Liver (tissue), 9 donors: ENCODE measurements around the gene TAGLN2. TPM values are rescaled to one million over a fixed set of nuclear protein-coding genes. Genes with fewer than 3 reads are reported as not detected.

ENCODE experiments used
- DNase-seq: peaks from one replicate; pipeline ENCODE4 v3.0.0-alpha.2; 2017; ENCODE audit warnings: low spot score
- H3K27ac ChIP-seq, 2 donors: one replicate each; pipeline ENCODE4 v1.7.0; 2013; ENCODE audit warnings: inconsistent platforms in 2 of 2, low read length in 2 of 2, control low read depth in 1 of 2, low read depth in 1 of 2, mild to moderate bottlenecking in 1 of 2
- H3K27me3 ChIP-seq, 4 donors: one replicate each; pipeline versions ENCODE4 v1.6.1 to v1.7.0; 2013; ENCODE audit warnings: low read length in 3 of 4, inconsistent platforms in 1 of 4, mild to moderate bottlenecking in 1 of 4, moderate library complexity in 1 of 4; ENCODE audit not compliant: control insufficient read depth in 4 of 4, insufficient read depth in 4 of 4
- H3K36me3 ChIP-seq, 4 donors: one replicate each; pipeline versions ENCODE4 v1.6.1 to v1.7.0; 2013; ENCODE audit warnings: low read length in 3 of 4, mild to moderate bottlenecking in 3 of 4, low read depth in 1 of 4, moderate library complexity in 1 of 4; ENCODE audit not compliant: control insufficient read depth in 4 of 4, insufficient read depth in 3 of 4
- H3K4me1 ChIP-seq, 4 donors: one replicate each; pipeline versions ENCODE4 v1.6.1 to v1.7.0; 2013; ENCODE audit warnings: low read length in 3 of 4, mild to moderate bottlenecking in 3 of 4, moderate library complexity in 1 of 4; ENCODE audit not compliant: control insufficient read depth in 4 of 4, insufficient read depth in 4 of 4
- H3K4me3 ChIP-seq, 3 donors: one replicate each; pipeline versions ENCODE4 v1.6.1 to v1.7.0; 2013; ENCODE audit warnings: low read length in 3 of 3, control low read depth in 1 of 3, low read depth in 1 of 3, mild to moderate bottlenecking in 1 of 3
- H3K9ac ChIP-seq, 2 donors: one replicate each; pipeline ENCODE4 v1.7.0; 2013; ENCODE audit warnings: low read length in 2 of 2, mild to moderate bottlenecking in 2 of 2, moderate library complexity in 2 of 2, control low read depth in 1 of 2, low read depth in 1 of 2
- H3K9me3 ChIP-seq, 4 donors: one replicate each; pipeline versions ENCODE4 v1.6.1 to v1.7.0; 2013; ENCODE audit warnings: low read length in 3 of 4; ENCODE audit not compliant: control insufficient read depth in 4 of 4
- EGR1 ChIP-seq, 2 donors: IDR thresholded peaks; 2 replicates each; pipeline ENCODE4 v1.6.1; 2016 to 2018; ENCODE audit warnings: antibody characterized with exemption in 2 of 2, low read depth in 2 of 2
- FOXA1 ChIP-seq: IDR thresholded peaks from 2 replicates; pipeline ENCODE4 v1.6.1; 2016; ENCODE audit warnings: antibody characterized with exemption
- FOXA2 ChIP-seq: IDR thresholded peaks from 2 replicates; pipeline ENCODE4 v1.6.1; 2016; ENCODE audit warnings: antibody characterized with exemption
- GABPA ChIP-seq, 2 donors: IDR thresholded peaks in 1 of 2; conservative IDR thresholded peaks in 1 of 2; 2 replicates each; pipeline ENCODE4 v1.6.1; 2016; ENCODE audit warnings: antibody characterized with exemption in 2 of 2, mild to moderate bottlenecking in 1 of 2, moderate library complexity in 1 of 2
- HNF4A ChIP-seq, 2 donors: conservative IDR thresholded peaks; 2 replicates each; pipeline ENCODE4 v1.6.1; 2016; ENCODE audit warnings: antibody characterized with exemption in 2 of 2, mild to moderate bottlenecking in 2 of 2
- HNF4G ChIP-seq: IDR thresholded peaks from 2 replicates; pipeline ENCODE4 v1.6.1; 2016; ENCODE audit warnings: antibody characterized with exemption
- JUND ChIP-seq, 2 donors: IDR thresholded peaks; 2 replicates each; pipeline ENCODE4 v1.6.1; 2016; ENCODE audit warnings: antibody characterized with exemption in 2 of 2
- NR2F2 ChIP-seq: IDR thresholded peaks from 2 replicates; pipeline ENCODE4 v1.6.1; 2016; ENCODE audit warnings: antibody characterized with exemption
- RAD21 ChIP-seq, 2 donors: IDR thresholded peaks; 2 replicates each; pipeline ENCODE4 v1.6.1; 2016; ENCODE audit warnings: antibody characterized with exemption in 2 of 2, mild to moderate bottlenecking in 2 of 2
- RXRA ChIP-seq, 2 donors: IDR thresholded peaks; 2 replicates each; pipeline ENCODE4 v1.6.1; 2017 to 2018; ENCODE audit warnings: antibody characterized with exemption in 2 of 2, mild to moderate bottlenecking in 1 of 2
- SP1 ChIP-seq: IDR thresholded peaks from 2 replicates; pipeline ENCODE4 v1.6.1; 2018; ENCODE audit warnings: antibody characterized with exemption, mild to moderate bottlenecking
- TAF1 ChIP-seq: conservative IDR thresholded peaks from 2 replicates; pipeline ENCODE4 v1.6.1; 2016; ENCODE audit warnings: antibody characterized with exemption, mild to moderate bottlenecking
- YY1 ChIP-seq: IDR thresholded peaks from 2 replicates; pipeline ENCODE4 v1.6.1; 2016; ENCODE audit warnings: antibody characterized with exemption, mild to moderate bottlenecking
- WGBS: extraction: QIAGEN DNeasy Blood & Tissue Kit; methylation state at CpG from one replicate; pipeline ENCODE4 v1.1.7; 2013; 5-methylcytosine and 5-hydroxymethylcytosine counted together
- polyA plus RNA-seq, 2 donors: library from polyadenylated mRNA; stranded (reverse) in 1 of 2; unstranded in 1 of 2; fragments of 200-250 nt in 1 of 2; fragments of >200 nt in 1 of 2; fragmentation: Nextera tagmentation in 1 of 2; extraction: Ambion mirVana in 1 of 2; gene quantifications; one replicate each; pipeline versions ENCODE4 v1.2.1 to v1.2.3, GENCODE V29; 2013 to 2015
- total RNA-seq, 2 donors: library from RNA; depleted of rRNA; stranded (reverse); fragments of >200 nt; gene quantifications; one replicate each; pipeline ENCODE4 v1.2.3, GENCODE V29; 2014
- TF ChIP-seq, protein P1 (sequence below): IDR thresholded peaks from 2 replicates; pipeline ENCODE4 v1.6.1; 2016; ENCODE audit warnings: antibody characterized with exemption
- TF ChIP-seq, protein P2 (sequence below): fragments of 150-350 bp; IDR thresholded peaks from 2 replicates; pipeline ENCODE4 v1.5.1; 2017; ENCODE audit warnings: improper control_type of control experiment, low read depth, low read length; ENCODE audit not compliant: missing input control
- TF ChIP-seq, protein P3 (sequence below): IDR thresholded peaks from 2 replicates; pipeline ENCODE4 v1.6.1; 2016; ENCODE audit warnings: antibody characterized with exemption, mild to moderate bottlenecking
- TF ChIP-seq, protein P4 (sequence below): IDR thresholded peaks from 2 replicates; pipeline ENCODE4 v1.6.1; 2016; ENCODE audit warnings: antibody characterized with exemption
- TF ChIP-seq, protein P5 (sequence below): IDR thresholded peaks from 2 replicates; pipeline ENCODE4 v1.6.1; 2016; ENCODE audit warnings: antibody characterized with exemption
- donor health status: healthy.
- donor health status: healthy.
- donor health status: healthy.
- donor health status: healthy.
- donor health status: healthy.

TAGLN2 gene
- total and polyA plus RNA-seq, 4 donors, result 46.4 to 113 (median 79.8) TPM

DNA sequence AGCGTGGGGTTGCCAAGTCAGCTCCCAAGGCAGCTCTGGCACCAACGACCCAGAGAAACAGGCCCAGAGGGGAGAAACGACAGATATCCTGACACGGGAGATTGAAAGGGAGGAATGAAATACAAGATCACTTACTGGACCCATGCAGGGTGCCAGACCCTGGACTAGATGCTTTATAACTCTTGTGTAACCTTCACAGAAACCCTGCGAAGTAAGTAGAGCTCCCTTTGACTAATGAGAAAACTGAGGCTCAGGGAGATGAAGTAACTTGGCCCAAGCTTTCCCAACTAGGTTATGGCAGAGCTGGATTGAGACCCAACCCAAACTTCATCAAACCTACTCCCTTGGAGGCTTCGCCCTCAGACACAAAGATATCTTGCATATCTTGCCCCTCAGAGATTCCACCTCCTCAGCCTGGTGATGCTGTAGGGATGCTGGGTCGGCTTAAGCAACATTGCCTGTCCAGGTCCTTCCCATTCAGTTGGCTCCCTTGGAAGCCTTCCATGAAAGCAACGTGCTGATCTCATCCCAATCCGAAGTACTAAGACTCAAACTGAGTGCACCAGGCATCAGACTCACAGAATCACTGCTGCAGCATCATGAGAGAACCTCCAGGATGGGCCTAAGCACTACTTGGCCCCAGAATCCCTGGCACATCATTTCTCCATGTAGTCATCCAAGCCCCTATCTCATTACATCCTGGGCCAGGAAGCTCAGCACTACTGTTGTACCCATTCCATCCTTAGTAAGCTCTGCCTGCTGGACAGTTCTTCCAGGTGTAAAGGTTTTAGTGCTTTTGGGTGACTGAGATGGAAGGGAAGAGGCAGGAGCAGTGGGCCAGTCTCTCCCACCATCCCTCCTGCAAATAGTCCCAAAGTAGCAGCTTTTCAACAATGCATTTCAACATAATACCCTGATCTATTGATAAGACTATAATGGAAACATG lies 21.2 kb upstream of the TAGLN2 start:
- no peak overlapping the region for H3K9ac ChIP-seq
- peaks cover 7 to 34% (median 21%) of the 10 kb centered on the region in 4 donors for H3K4me1 ChIP-seq
- no peak for TF ChIP-seq TAF1
- TF ChIP-seq GABPA (IDR thresholded peaks at IDR 0.05 in 1 of 2, conservative IDR thresholded peaks at IDR 0.05 in 1 of 2), result no peak
- no peak for TF ChIP-seq FOXA1
- TF ChIP-seq JUND (IDR thresholded peaks at IDR 0.05), result no peak
- no peak for TF ChIP-seq EGR1 (IDR thresholded peaks at IDR 0.05; ENCODE audit: low read depth in 2 of 2)
- TF ChIP-seq FOXA2, result no peak
- TF ChIP-seq, protein P1, sequence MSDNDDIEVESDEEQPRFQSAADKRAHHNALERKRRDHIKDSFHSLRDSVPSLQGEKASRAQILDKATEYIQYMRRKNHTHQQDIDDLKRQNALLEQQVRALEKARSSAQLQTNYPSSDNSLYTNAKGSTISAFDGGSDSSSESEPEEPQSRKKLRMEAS, result no peak
- TF ChIP-seq RXRA (IDR thresholded peaks at IDR 0.05), result no peak
- TF ChIP-seq, protein P2, sequence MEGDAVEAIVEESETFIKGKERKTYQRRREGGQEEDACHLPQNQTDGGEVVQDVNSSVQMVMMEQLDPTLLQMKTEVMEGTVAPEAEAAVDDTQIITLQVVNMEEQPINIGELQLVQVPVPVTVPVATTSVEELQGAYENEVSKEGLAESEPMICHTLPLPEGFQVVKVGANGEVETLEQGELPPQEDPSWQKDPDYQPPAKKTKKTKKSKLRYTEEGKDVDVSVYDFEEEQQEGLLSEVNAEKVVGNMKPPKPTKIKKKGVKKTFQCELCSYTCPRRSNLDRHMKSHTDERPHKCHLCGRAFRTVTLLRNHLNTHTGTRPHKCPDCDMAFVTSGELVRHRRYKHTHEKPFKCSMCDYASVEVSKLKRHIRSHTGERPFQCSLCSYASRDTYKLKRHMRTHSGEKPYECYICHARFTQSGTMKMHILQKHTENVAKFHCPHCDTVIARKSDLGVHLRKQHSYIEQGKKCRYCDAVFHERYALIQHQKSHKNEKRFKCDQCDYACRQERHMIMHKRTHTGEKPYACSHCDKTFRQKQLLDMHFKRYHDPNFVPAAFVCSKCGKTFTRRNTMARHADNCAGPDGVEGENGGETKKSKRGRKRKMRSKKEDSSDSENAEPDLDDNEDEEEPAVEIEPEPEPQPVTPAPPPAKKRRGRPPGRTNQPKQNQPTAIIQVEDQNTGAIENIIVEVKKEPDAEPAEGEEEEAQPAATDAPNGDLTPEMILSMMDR, result no peak
- no peak for TF ChIP-seq SP1
- no peak for TF ChIP-seq NR2F2
- no peaks in the 10 kb centered on the region for H3K9me3 ChIP-seq
- no peaks in the 10 kb centered on the region for H3K36me3 ChIP-seq
- WGBS, result 52% methylated on average over 9 of the region's 9 CpGs
- peak overlapping the region; percentile 62 to 81 (median 70) for H3K4me3 ChIP-seq
- H3K27ac ChIP-seq, result peak overlapping the region; percentile 70 to 78
- no peak for DNase-seq
- H3K27me3 ChIP-seq, result no peaks in the 10 kb centered on the region

DNA sequence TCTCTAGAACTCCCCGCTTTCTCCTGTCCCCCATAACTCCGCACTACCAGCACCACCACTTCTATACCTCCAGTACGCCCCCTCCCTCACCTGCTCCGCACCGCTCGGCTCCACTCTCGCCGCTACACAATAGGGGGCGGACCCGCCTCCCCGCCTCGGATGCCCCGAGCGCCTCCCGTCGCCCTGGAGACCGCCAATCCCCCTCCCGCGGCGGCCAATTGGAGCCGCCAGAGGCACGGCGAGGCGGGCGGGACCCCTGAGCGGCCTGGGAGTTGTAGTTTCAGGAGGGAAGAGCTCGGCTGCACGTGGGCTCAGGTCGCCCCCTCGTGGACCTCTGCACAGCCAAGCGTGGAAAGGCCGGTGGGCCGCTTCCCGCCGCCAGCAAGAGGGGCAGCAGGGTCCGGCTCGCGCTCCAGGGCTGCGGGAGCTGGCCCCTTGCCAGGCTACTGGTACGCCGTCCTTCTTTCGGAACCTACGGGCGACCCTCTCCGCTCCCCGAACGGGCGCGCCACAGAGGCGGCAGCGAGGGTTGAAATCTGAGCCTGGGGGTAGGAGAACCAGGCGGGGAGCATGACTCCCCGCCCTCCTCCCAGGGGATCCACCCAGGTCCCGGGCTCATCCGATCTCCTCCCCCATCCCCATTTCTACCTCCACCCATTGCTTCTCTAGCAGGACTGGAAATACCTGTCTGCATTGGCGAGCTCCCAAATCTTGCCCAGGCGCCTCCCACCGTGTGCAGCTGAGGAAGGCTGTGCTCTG lies 20.4 kb upstream of the TAGLN2 start, which contains the start of gene IGSF9:
IGSF9 (minus strand) TSS at position 131 of the 759 bp plus-strand sequence. CDS start 2,159 bp downstream, outside the sequence.
- Histone ChIP-seq H3K27me3 (no peaks in the 10 kb centered on the region), H3K9ac (peak within 1 kb of the TSS; percentile 25 to 36), H3K9me3 (no peaks in the 10 kb centered on the region), H3K4me3 (peak within 1 kb of the TSS; percentile 62 to 81 (median 70)), H3K27ac (peak within 1 kb of the TSS; percentile 73 to 78), H3K36me3 (no peaks in the 10 kb centered on the region), H3K4me1 (peaks cover 8 to 34% (median 21%) of the 10 kb centered on the region in 4 donors)
- TF ChIP-seq JUND (IDR thresholded peaks at IDR 0.05), result peak in 1 of 2 donors; percentile 16
- peak; percentile 43 to 44 for TF ChIP-seq HNF4A (conservative IDR thresholded peaks at IDR 0.05)
- no peak for TF ChIP-seq TAF1
- TF ChIP-seq, protein P1, result peak; percentile 27
- TF ChIP-seq NR2F2, result no peak
- TF ChIP-seq EGR1 (IDR thresholded peaks at IDR 0.05; ENCODE audit: low read depth in 2 of 2), result no peak
- TF ChIP-seq, protein P3, sequence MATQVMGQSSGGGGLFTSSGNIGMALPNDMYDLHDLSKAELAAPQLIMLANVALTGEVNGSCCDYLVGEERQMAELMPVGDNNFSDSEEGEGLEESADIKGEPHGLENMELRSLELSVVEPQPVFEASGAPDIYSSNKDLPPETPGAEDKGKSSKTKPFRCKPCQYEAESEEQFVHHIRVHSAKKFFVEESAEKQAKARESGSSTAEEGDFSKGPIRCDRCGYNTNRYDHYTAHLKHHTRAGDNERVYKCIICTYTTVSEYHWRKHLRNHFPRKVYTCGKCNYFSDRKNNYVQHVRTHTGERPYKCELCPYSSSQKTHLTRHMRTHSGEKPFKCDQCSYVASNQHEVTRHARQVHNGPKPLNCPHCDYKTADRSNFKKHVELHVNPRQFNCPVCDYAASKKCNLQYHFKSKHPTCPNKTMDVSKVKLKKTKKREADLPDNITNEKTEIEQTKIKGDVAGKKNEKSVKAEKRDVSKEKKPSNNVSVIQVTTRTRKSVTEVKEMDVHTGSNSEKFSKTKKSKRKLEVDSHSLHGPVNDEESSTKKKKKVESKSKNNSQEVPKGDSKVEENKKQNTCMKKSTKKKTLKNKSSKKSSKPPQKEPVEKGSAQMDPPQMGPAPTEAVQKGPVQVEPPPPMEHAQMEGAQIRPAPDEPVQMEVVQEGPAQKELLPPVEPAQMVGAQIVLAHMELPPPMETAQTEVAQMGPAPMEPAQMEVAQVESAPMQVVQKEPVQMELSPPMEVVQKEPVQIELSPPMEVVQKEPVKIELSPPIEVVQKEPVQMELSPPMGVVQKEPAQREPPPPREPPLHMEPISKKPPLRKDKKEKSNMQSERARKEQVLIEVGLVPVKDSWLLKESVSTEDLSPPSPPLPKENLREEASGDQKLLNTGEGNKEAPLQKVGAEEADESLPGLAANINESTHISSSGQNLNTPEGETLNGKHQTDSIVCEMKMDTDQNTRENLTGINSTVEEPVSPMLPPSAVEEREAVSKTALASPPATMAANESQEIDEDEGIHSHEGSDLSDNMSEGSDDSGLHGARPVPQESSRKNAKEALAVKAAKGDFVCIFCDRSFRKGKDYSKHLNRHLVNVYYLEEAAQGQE, result no peak
- no peak for TF ChIP-seq GABPA (IDR thresholded peaks at IDR 0.05 in 1 of 2, conservative IDR thresholded peaks at IDR 0.05 in 1 of 2)
- peak; percentile 74 for TF ChIP-seq SP1
- no peak for TF ChIP-seq HNF4G
- TF ChIP-seq, protein P2, result peak; percentile 39
- TF ChIP-seq FOXA1, result no peak
- TF ChIP-seq YY1, result peak; percentile 34
- peak; percentile 46 to 62 for TF ChIP-seq RXRA (IDR thresholded peaks at IDR 0.05)
- TF ChIP-seq, protein P4, sequence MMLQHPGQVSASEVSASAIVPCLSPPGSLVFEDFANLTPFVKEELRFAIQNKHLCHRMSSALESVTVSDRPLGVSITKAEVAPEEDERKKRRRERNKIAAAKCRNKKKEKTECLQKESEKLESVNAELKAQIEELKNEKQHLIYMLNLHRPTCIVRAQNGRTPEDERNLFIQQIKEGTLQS, result no peak
- TF ChIP-seq, protein P5, sequence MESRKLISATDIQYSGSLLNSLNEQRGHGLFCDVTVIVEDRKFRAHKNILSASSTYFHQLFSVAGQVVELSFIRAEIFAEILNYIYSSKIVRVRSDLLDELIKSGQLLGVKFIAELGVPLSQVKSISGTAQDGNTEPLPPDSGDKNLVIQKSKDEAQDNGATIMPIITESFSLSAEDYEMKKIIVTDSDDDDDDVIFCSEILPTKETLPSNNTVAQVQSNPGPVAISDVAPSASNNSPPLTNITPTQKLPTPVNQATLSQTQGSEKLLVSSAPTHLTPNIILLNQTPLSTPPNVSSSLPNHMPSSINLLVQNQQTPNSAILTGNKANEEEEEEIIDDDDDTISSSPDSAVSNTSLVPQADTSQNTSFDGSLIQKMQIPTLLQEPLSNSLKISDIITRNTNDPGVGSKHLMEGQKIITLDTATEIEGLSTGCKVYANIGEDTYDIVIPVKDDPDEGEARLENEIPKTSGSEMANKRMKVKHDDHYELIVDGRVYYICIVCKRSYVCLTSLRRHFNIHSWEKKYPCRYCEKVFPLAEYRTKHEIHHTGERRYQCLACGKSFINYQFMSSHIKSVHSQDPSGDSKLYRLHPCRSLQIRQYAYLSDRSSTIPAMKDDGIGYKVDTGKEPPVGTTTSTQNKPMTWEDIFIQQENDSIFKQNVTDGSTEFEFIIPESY, result no peak
- TF ChIP-seq RAD21 (IDR thresholded peaks at IDR 0.05), result peak; percentile 57 to 60
- no peak for TF ChIP-seq FOXA2
- DNase-seq, result peak; percentile 73
- 2% methylated on average over 58 of the region's 58 CpGs for WGBS
